ENCODE data around the gene PARVB.

The PARVB gene

DNA sequence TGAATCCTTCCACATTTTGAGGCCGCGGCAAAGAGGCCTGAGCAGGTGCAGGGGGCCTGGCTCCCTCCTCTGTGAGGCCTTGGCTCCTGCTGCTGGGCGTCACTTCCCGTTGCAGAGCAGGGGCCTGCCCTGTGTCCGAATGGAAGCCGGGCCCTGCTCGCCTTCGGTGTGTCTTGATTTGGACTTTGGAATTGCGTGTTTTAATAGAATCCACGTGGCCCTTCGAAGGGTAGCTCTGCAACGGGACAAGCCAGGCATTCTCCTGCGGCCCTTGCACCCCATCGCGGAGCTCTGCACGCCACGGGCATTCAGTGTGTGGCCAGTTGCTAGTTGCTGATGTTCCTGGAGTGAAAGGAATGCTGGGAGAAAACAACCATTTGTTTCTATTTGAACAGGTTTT lies 43.1 kb upstream of the PARVB start:
- DNase-seq, result no peak
- Mint-ChIP-seq H3K27me3 (ENCODE audit: low read depth, poor library complexity) (no peaks in the 10 kb centered on the region), H3K36me3 (ENCODE audit: low read depth) (peaks cover 60% of the 10 kb centered on the region), H3K4me1 (no peaks in the 10 kb centered on the region), H3K27ac (no peak overlapping the region), H3K4me3 (no peak overlapping the region), H3K9me3 (no peaks in the 10 kb centered on the region)
- TF ChIP-seq, protein P1, sequence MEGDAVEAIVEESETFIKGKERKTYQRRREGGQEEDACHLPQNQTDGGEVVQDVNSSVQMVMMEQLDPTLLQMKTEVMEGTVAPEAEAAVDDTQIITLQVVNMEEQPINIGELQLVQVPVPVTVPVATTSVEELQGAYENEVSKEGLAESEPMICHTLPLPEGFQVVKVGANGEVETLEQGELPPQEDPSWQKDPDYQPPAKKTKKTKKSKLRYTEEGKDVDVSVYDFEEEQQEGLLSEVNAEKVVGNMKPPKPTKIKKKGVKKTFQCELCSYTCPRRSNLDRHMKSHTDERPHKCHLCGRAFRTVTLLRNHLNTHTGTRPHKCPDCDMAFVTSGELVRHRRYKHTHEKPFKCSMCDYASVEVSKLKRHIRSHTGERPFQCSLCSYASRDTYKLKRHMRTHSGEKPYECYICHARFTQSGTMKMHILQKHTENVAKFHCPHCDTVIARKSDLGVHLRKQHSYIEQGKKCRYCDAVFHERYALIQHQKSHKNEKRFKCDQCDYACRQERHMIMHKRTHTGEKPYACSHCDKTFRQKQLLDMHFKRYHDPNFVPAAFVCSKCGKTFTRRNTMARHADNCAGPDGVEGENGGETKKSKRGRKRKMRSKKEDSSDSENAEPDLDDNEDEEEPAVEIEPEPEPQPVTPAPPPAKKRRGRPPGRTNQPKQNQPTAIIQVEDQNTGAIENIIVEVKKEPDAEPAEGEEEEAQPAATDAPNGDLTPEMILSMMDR (IDR thresholded peaks at IDR 0.05), result no peak

GRCh38 chr22:43983808-43984207 lies 40.3 kb upstream of the PARVB start:
- Mint-ChIP-seq H3K27me3 (ENCODE audit: low read depth, poor library complexity) (no peaks in the 10 kb centered on the region), H3K4me1 (peaks cover 18% of the 10 kb centered on the region), H3K36me3 (ENCODE audit: low read depth) (peaks cover 58% of the 10 kb centered on the region), H3K9me3 (no peaks in the 10 kb centered on the region), H3K27ac (no peak overlapping the region), H3K4me3 (no peak overlapping the region)
- TF ChIP-seq, protein P1 (IDR thresholded peaks at IDR 0.05), result no peak
- DNase-seq, result no peak

DNA sequence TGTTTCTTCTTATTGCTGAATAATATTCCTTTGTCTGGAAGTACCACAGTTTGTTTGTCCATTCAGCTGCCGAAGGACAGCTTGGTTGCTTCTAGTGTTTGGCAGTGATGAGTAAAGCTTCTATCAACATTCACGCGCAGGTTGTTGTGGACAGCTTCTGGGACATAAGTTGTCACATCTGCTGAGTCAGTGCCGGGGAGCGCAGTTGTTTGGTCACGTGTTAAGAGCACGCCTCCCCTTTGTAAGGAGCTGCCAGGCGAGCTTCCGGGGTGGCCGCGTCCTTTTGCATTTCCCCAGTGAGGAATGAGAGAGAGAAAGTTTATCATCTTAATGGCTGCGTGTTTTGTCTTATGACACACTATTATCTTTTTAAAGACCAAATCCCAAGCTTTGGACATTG lies 38.6 kb upstream of the PARVB start:
- Mint-ChIP-seq H3K27me3 (ENCODE audit: low read depth, poor library complexity) (no peaks in the 10 kb centered on the region), H3K36me3 (ENCODE audit: low read depth) (peaks cover 53% of the 10 kb centered on the region), H3K27ac (peak overlapping the region; percentile 83), H3K4me1 (peaks cover 35% of the 10 kb centered on the region), H3K9me3 (no peaks in the 10 kb centered on the region), H3K4me3 (no peak overlapping the region)
- TF ChIP-seq, protein P1 (IDR thresholded peaks at IDR 0.05), result no peak
- no peak for DNase-seq

GRCh38 chr22:43988116-43988820 lies 35.8 kb upstream of the PARVB start:
- Mint-ChIP-seq H3K27ac (peak overlapping the region; percentile 65), H3K4me3 (no peak overlapping the region), H3K4me1 (peaks cover 39% of the 10 kb centered on the region), H3K36me3 (ENCODE audit: low read depth) (peaks cover 67% of the 10 kb centered on the region), H3K9me3 (no peaks in the 10 kb centered on the region), H3K27me3 (ENCODE audit: low read depth, poor library complexity) (no peaks in the 10 kb centered on the region)
- TF ChIP-seq, protein P1 (IDR thresholded peaks at IDR 0.05), result no peak
- peak; percentile 15 for DNase-seq

DNA sequence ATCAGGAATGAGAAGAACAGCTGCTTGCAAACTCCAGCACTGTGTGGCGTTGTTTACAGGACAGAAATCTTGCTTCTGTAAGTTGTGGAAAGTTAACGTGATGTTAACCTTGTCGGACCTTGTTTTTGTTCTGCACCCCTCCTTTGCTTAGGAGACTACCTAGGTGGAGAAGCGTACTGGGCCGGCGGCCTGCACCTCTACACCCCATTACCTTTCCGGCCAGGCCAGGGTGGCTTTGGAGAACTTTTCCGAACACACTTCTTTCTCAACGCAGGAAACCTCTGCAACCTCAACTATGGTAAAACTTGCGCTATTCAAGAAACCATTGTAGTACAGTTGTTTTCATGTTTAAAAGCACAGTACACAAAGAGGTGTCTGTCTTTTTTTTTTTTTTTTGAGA lies 35.1 kb upstream of the PARVB start:
- peaks cover 46% of the 10 kb centered on the region for H3K4me1 Mint-ChIP-seq
- DNase-seq, result no peak
- H3K9me3 Mint-ChIP-seq, result no peaks in the 10 kb centered on the region
- H3K27ac Mint-ChIP-seq, result no peak overlapping the region
- no peak overlapping the region for H3K4me3 Mint-ChIP-seq
- TF ChIP-seq, protein P1 (IDR thresholded peaks at IDR 0.05), result no peak
- no peaks in the 10 kb centered on the region for H3K27me3 Mint-ChIP-seq (ENCODE audit: low read depth, poor library complexity)
- H3K36me3 Mint-ChIP-seq (ENCODE audit: low read depth), result peaks cover 67% of the 10 kb centered on the region

DNA sequence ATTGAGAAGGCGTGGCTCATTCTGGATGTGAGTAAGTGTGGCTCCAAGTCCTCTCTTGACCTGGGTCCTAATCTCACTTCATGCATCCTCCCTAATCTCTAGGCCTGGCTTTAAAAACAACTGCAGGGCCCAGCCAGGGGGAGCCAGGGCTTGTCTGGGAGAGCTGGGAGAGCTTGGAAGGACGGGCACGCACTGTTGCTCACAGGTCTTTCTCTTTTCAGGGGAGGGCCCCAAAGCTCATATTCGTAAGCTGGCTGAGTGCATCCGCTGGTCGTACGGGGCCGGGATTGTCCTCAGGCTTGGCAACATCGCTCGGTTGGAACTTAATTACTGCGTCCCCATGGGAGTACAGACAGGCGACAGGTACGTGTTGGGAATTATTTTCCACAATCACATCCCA lies 34.1 kb upstream of the PARVB start:
- Mint-ChIP-seq H3K27ac (no peak overlapping the region), H3K4me3 (no peak overlapping the region), H3K27me3 (ENCODE audit: low read depth, poor library complexity) (no peaks in the 10 kb centered on the region), H3K4me1 (peaks cover 54% of the 10 kb centered on the region), H3K36me3 (ENCODE audit: low read depth) (peaks cover 74% of the 10 kb centered on the region), H3K9me3 (no peaks in the 10 kb centered on the region)
- TF ChIP-seq, protein P1 (IDR thresholded peaks at IDR 0.05), result no peak
- DNase-seq, result peak; percentile 17
